LNCAP (cell line): ENCODE measurements around the gene EPGN.

Experiments
- CTCF ChIP-seq: fragments of 450-650 bp; IDR thresholded peaks from 2 replicates; pipeline ENCODE4 v1.5.1; 2017; ENCODE audit warnings: mild to moderate bottlenecking

EPGN gene

GRCh38 chr4:74318276-74318675 lies 10.0 kb downstream of the EPGN start:
- TF ChIP-seq CTCF: no peak

GRCh38 chr4:74319470-74319869 lies 11.2 kb downstream of the EPGN start:
- no peak for TF ChIP-seq CTCF

- peak; percentile 60 for TF ChIP-seq CTCF
Measured at GRCh38 chr4:74320559-74321118, 12.4 kb downstream of the EPGN start.

- TF ChIP-seq CTCF: no peak
Measured at GRCh38 chr4:74322301-74322700, 14.0 kb downstream of the EPGN start.

GRCh38 chr4:74323663-74324062 lies 15.4 kb downstream of the EPGN start:
- no peak for TF ChIP-seq CTCF

GRCh38 chr4:74324262-74324661 lies 16.0 kb downstream of the EPGN start:
- TF ChIP-seq CTCF: no peak

- TF ChIP-seq CTCF: no peak
Measured at GRCh38 chr4:74325886-74326285, 17.6 kb downstream of the EPGN start.

GRCh38 chr4:74327762-74328161 lies 19.5 kb downstream of the EPGN start:
- no peak for TF ChIP-seq CTCF
